ENCODE results near the gene MAPK8IP3. TPM values are rescaled to one million over a fixed set of nuclear protein-coding genes. Genes with fewer than 3 reads are reported as not detected.

Gene MAPK8IP3
- polyA plus RNA-seq, 4 donors: 33.4 to 90.6 (median 58.4) TPM

- no peak for DNase-seq (ENCODE audit: low read depth in 4 of 4, low spot score in 2 of 4)
Observed at GRCh38 chr16:1771864-1772361, 65.9 kb downstream of the MAPK8IP3 start.

GRCh38 chr16:1772362-1772907 lies 66.4 kb downstream of the MAPK8IP3 start, which contains the start of gene EME2:
Gene EME2, plus strand, starts transcription at chr16:1772810. Its CDS starts 418 bp downstream, at chr16:1773228.
- DNase-seq (ENCODE audit: low read depth in 4 of 4, low spot score in 2 of 4): no peak

- peak; percentile 65 to 75 (median 70) for DNase-seq (ENCODE audit: low read depth in 4 of 4, low spot score in 2 of 4)
Observed at GRCh38 chr16:1772908-1773702, 67.1 kb downstream of the MAPK8IP3 start, which contains the start of gene MRPS34. Gene MRPS34, minus strand, starts transcription at chr16:1773134. Its CDS starts 15 bp downstream, at chr16:1773119.

GRCh38 chr16:1773703-1774447 lies 67.9 kb downstream of the MAPK8IP3 start:
- DNase-seq (ENCODE audit: low read depth in 4 of 4, low spot score in 2 of 4): no peak

- no peak for DNase-seq (ENCODE audit: low read depth in 4 of 4, low spot score in 2 of 4)
Observed at GRCh38 chr16:1774448-1774780, 68.4 kb downstream of the MAPK8IP3 start.

- no peak for DNase-seq (ENCODE audit: low read depth in 4 of 4, low spot score in 2 of 4)
Observed at GRCh38 chr16:1775006-1775845, 69.2 kb downstream of the MAPK8IP3 start.

GRCh38 chr16:1775846-1776671 lies 70.1 kb downstream of the MAPK8IP3 start:
- no peak for DNase-seq (ENCODE audit: low read depth in 4 of 4, low spot score in 2 of 4)

GRCh38 chr16:1776672-1776955 lies 70.6 kb downstream of the MAPK8IP3 start:
- DNase-seq (ENCODE audit: low read depth in 4 of 4, low spot score in 2 of 4): no peak

- DNase-seq (ENCODE audit: low read depth in 4 of 4, low spot score in 2 of 4): no peak
Observed at GRCh38 chr16:1776991-1777374, 71.0 kb downstream of the MAPK8IP3 start.

- no peak for DNase-seq (ENCODE audit: low read depth in 4 of 4, low spot score in 2 of 4)
Observed at GRCh38 chr16:1777375-1778199, 71.6 kb downstream of the MAPK8IP3 start.

GRCh38 chr16:1778200-1779179 lies 72.5 kb downstream of the MAPK8IP3 start:
- DNase-seq (ENCODE audit: low read depth in 4 of 4, low spot score in 2 of 4): no peak

GRCh38 chr16:1779234-1779701 lies 73.3 kb downstream of the MAPK8IP3 start:
- no peak for DNase-seq (ENCODE audit: low read depth in 4 of 4, low spot score in 2 of 4)

- DNase-seq (ENCODE audit: low read depth in 4 of 4, low spot score in 2 of 4): no peak
Observed at GRCh38 chr16:1779741-1780676, 74.0 kb downstream of the MAPK8IP3 start.

GRCh38 chr16:1780677-1781072 lies 74.7 kb downstream of the MAPK8IP3 start:
- DNase-seq (ENCODE audit: low read depth in 4 of 4, low spot score in 2 of 4): no peak

GRCh38 chr16:1781254-1781653 lies 75.3 kb downstream of the MAPK8IP3 start:
- no peak for DNase-seq (ENCODE audit: low read depth in 4 of 4, low spot score in 2 of 4)

GRCh38 chr16:1781758-1782407 lies 75.9 kb downstream of the MAPK8IP3 start:
- DNase-seq (ENCODE audit: low read depth in 4 of 4, low spot score in 2 of 4): no peak
